Hepatic stellate cell (primary cell): ENCODE results near the gene TRPM2.

Experiments used
- DNase-seq: peaks from one replicate; pipeline ENCODE4 v3.0.0; 2011; ENCODE audit warnings: low spot score

TRPM2 gene

GRCh38 chr21:44445145-44445812 lies 91.9 kb downstream of the TRPM2 start:
- DNase-seq = no peak

- DNase-seq = no peak
Observed at GRCh38 chr21:44448651-44449131, 95.3 kb downstream of the TRPM2 start.

GRCh38 chr21:44449473-44450363 lies 96.3 kb downstream of the TRPM2 start:
- no peak for DNase-seq

GRCh38 chr21:44450402-44450801 lies 97.0 kb downstream of the TRPM2 start:
- no peak for DNase-seq

DNA sequence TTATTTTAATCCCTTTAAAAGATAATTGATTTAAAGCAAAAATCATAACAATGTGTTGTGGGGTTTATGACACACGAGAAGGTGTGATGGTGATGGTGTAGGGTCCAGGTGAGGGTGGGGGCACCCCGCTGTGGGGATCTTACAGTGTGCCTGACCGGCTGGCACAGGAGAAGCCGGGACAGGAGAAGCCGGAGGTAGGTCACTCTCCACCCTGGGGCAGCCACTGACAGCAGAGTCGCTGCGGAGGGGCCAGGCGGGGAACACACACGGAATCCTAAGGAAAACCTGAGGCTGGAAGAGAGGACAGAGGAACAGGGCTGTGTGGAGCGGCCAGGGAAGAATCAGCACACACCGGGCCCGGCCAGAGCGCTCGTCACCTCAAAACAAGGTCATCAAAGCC lies 97.6 kb downstream of the TRPM2 start:
- DNase-seq = no peak

DNA sequence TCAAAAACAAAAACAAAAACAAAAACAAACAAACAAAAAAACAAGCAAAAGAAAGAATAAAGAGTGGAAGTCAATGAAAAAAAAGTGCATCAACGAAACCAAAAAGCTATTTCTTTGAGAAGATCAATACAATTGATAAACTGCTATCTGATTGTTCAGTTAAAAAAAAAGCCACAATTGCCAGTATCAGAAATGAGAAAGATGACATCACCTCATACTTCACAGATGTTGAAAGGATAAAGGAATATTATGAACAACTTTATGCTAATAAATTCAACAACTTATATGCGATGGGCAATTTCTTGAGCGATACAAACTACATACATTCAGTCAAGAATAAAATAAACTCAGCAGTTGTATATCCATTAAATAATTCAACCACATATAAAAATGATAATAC lies 99.7 kb downstream of the TRPM2 start:
- no peak for DNase-seq

GRCh38 chr21:44454058-44454457 lies 100.6 kb downstream of the TRPM2 start:
- no peak for DNase-seq

GRCh38 chr21:44454747-44455523 lies 101.5 kb downstream of the TRPM2 start, which contains the start of gene LRRC3:
LRRC3 (plus strand) TSS chr21:44455510; CDS start chr21:44456645, 1,135 bp downstream.
- no peak for DNase-seq

- DNase-seq = no peak
Observed at GRCh38 chr21:44455524-44456213, 102.2 kb downstream of the TRPM2 start.

- no peak for DNase-seq
Observed at GRCh38 chr21:44456214-44456914, 102.9 kb downstream of the TRPM2 start.

DNA sequence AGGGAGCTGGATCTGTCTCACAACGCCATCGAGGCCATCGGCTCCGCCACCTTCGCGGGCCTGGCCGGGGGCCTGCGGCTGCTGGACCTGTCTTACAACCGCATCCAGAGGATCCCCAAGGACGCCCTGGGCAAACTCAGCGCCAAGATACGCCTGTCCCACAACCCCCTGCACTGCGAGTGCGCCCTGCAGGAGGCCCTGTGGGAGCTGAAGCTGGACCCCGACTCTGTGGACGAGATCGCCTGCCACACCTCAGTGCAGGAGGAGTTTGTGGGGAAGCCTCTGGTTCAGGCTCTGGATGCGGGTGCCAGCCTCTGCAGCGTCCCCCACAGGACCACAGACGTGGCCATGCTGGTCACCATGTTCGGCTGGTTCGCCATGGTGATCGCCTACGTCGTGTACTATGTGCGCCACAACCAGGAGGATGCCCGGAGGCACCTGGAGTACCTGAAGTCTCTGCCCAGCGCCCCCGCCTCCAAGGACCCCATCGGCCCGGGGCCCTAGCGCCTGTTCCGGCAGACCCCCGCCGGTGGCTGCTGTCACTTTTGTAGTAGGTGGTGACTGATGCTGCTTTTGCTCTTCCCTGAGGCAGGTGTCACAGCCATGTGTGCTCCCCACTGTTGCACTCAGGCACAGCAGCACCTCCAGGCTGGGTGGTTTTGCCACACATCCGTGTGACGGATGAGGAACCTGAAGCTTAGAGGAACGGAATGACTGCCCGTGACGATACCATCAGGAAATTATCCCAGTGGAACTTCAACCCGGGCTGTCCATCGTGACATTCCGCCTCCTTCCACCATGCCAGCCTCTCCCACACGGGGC lies 103.7 kb downstream of the TRPM2 start:
- DNase-seq = no peak

DNA sequence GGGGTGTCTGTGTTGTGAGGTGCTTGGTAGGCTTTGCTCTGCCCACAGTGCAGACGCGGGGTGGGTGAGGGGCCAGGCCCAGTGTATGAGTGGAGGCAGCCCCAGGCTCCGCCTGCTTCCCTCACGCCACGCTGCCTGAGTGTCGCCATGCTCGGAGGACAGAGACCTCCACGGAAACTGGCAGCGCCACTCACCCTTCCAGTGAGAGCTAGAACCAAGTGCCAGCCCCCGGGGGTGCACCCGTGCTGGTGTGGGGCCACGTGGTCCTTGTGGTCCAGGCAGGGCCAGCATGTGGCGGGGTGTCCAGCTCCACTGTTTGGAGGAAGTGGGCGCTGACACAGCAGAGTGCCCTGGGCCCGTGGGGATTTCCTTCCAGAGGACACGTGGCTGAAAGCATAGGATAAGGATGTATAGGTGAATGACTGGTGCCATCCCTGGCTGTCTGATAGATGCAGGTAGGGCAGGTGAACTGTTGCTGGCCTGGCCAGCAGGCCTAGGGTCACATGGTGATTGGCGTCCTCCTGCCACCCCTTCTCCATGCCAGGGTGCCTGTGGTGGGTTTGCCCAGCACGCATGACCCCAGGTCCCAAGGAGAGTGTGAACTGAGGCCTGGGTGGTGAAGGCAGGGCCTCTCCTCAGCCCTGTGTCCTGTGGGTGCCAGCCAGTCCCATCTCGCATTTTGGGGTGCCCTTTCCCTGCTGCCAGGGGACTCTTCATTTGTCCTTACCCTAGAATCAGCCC lies 105.7 kb downstream of the TRPM2 start:
- DNase-seq = no peak

- DNase-seq = no peak
Observed at GRCh38 chr21:44459712-44460440, 106.5 kb downstream of the TRPM2 start.

DNA sequence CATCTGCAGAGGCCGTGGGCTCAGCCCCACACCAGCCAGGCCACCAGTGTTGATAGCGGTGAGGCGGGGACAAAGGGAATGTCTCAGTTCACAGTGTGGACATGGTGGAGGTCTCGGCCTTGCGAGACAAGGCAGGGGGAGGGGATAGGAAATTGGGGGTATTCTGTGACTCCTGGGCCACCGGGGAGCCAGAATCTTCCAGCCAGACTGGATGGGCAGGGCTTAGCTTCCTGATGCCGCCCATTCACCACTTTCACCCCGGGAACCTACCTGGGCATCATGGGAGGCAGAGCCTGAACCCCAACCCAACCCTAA lies 107.0 kb downstream of the TRPM2 start:
- no peak for DNase-seq

DNA sequence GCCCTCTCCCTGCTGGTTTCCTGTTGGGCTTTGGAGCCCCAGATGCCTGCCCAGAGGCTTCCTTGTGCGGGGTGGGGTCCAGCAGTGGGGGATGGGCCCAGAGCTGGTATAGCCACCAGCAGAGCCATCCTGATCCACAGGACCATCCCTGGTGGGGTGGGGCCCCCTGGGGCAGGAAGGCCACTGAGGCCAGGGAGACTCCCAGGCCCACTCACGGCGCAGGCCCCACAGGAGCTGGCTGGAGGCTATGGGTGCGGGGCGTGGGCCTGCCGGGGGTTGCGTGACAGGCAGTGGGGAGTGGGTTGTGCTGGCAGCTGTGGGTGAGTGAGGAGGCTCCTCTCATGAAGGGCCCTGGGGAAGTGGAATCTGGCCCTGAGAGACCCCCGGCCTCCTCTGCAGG lies 107.6 kb downstream of the TRPM2 start:
- DNase-seq = no peak

GRCh38 chr21:44461464-44462001 lies 108.1 kb downstream of the TRPM2 start:
- DNase-seq = no peak

DNA sequence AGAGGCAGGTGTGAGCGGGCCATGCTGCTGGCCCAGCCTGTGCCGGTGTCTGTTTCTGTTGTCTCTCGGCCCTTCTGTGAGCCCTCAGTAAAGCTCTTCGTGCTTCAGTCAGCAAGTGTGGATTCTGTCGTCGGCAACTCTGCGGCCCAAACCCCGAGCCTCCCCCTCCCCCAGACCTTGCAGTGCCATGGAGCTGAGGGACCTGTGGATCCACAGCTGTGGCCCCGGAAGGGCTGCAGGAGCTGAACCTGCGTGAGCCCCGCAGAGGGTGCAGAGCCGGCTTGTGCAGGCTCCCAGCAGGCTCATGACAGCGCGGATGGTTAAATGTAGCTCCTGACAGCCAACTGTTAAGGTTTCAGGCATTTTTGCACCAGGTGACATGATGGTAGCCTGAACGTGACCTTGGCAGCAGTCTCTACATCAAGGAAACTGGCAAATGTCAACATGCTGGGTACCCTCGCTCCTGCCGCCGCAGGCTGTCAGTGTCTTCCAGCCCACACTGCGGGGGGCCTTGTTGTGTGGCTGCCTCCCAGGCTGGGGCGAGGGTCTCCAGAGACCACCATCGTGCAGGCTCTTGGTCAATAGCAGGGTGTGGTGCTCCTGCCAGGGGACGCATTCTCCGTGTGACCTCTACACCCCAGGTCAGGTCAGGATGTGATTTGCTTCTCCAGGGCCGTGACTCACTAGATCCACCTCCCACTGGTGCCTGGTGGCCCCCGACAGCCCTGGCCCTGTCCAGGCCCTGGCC lies 108.8 kb downstream of the TRPM2 start:
- no peak for DNase-seq

- no peak for DNase-seq
Observed at GRCh38 chr21:44462834-44463200, 109.4 kb downstream of the TRPM2 start.
